HG02678 (cell line): ENCODE measurements around the gene SCG2.
"Not testable (repeated sequence)": the region's sequence is repeated elsewhere in the genome, so short reads cannot be mapped to it uniquely, and the experiment has no call there.

Experiments used
- ATAC-seq: cut with Tn5 transposase; IDR thresholded peaks from one replicate; pipeline ENCODE4 v1.9.1; 2021; ENCODE audit warnings: mild to moderate bottlenecking, moderate library complexity; ENCODE audit not compliant: unreplicated experiment

SCG2 gene

DNA sequence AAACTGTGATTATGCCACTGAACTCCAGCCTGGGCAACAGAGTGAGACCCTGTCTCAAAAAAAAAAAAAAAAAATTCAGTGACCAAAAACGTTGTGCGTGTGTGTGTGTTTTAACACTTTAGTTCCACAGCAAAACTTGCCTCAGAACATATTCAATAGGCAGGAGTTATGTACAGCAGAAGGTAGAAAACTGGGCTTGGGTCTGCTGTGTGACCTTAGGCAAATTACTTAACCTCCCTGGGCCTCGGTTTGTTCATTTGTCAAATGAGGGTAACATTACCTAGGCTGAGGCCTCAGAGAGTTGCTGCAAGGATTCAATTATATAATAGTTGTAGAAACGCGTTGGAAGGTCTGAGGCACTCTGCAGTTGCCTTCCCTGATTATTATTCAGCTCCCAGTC lies 10.3 kb upstream of the SCG2 start:
- ATAC-seq: no peak

GRCh38 chr2:223611061-223611460 lies 8.9 kb upstream of the SCG2 start:
- no peak for ATAC-seq

DNA sequence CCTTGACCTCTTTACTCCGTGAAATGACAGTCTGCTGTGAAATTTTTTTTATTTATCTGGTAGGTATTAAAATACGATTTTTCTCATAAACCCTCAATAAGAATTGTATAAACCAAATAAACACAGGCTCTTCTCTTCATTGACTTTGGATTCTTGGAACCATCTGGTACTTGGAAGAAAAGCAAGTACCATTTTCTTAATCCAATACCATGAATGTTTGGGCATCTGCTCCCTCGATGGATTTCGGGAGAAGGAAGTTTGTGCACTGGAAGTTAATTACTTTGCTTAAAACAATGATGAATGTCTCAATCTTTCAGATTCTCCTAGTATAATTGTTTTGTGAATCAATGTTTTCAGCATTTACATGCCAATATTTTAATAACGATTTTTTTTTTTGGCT lies 5.3 kb upstream of the SCG2 start:
- ATAC-seq: no peak

GRCh38 chr2:223606946-223607345 lies 4.8 kb upstream of the SCG2 start:
- no peak for ATAC-seq

GRCh38 chr2:223604231-223604630 lies 2.1 kb upstream of the SCG2 start:
- ATAC-seq: no peak

DNA sequence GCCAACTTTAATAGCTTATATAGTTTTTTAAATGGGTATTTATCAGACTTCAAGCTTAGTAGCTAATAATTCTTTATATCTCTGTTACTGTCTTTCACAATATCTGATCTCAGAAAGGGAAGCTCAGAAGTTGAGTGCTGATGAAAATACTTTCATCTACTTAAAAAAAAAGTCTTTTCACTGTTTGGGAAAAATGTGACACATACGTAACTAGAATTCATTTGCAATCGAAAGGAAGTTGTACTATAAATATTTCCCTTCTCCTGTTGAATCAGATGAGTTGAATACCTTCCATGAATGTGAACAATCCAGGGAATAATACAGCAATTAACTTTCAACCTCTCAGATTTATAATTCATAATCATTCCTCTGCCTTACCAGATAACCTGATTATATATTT lies 811 bp upstream of the SCG2 start:
- no peak for ATAC-seq

DNA sequence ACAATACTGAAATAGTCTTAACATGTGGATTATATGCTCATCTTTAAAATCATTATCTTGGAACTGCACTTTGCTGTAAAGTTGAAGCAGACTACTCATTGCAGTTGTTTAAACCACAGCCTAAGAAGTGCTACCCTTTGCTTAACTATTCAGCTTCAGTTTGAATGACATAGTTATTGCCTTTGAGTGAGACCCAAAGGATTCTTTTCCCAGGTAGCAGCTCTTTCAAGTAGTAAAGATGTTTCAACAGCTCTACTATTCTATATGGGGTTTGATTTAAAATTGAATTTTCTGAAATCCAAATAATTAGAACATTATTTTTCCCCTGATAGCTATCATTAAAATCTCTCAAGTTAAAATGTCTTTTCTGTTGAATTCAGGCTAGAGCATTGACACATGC lies 1.1 kb downstream of the SCG2 start:
- no peak for ATAC-seq

DNA sequence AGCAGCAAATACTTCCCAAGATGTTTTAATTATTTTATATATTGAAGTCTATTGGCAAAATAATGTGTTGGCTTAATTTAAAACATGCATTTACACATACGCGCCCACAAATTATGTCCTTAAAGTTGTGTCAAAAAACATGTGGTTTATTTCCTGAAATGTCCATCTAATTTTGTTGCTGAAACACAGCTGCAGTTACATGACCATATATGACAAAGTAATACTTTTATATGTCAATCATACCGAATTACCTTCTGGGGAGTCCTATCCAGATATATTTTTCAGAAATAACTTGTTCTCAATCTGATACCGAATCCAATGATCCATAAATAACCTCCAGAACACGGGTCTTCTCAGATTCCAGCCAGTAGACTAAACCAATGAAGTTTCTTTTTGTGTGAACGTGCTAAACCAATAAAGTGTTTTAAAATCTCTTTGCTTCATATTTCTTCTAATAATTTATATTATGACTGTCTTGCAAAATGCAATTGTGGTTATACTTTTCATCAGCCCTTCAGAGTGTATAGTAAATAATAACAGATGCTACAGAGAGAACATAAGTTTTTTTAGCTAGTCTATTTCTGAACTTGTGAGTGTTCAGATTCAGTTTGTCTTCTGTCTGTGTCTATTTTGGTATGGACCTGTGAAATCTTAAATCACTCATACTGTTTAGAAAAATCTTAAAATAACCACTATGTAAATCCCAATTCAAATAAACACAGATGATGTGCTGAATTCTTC lies 2.4 kb downstream of the SCG2 start:
- no peak for ATAC-seq

GRCh38 chr2:223598994-223599639 lies 3.0 kb downstream of the SCG2 start:
- ATAC-seq: no peak

GRCh38 chr2:223597076-223597475 lies 5.1 kb downstream of the SCG2 start:
- no peak for ATAC-seq

DNA sequence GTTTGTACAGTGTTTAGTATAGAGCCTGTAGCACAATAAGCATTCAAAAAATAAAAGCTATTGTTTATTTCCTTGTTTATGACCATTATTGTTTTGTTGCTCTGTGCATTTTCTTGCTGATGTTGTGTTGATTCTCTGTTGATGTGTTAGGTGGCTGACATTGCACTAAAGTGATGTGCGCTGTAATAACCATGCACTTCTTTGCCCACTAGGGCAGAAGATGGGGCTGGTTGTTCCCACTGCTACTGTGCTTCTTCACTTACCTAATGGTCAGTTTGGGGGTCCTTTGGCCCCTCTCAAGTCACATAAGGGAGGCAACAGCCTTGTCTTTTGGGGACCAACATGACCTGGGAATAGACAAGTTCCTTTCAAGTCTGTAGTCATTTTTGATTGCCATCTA lies 6.0 kb downstream of the SCG2 start:
- ATAC-seq: no peak

- ATAC-seq: no peak
Observed at GRCh38 chr2:223594831-223595230, 7.3 kb downstream of the SCG2 start.

- ATAC-seq: no peak
Observed at GRCh38 chr2:223594259-223594658, 7.9 kb downstream of the SCG2 start.

- ATAC-seq: not testable (repeated sequence)
Observed at GRCh38 chr2:223592689-223593088, 9.5 kb downstream of the SCG2 start.

- ATAC-seq: no peak
Observed at GRCh38 chr2:223591596-223591995, 10.6 kb downstream of the SCG2 start.

- ATAC-seq: no peak
Observed at GRCh38 chr2:223590964-223591363, 11.2 kb downstream of the SCG2 start.

DNA sequence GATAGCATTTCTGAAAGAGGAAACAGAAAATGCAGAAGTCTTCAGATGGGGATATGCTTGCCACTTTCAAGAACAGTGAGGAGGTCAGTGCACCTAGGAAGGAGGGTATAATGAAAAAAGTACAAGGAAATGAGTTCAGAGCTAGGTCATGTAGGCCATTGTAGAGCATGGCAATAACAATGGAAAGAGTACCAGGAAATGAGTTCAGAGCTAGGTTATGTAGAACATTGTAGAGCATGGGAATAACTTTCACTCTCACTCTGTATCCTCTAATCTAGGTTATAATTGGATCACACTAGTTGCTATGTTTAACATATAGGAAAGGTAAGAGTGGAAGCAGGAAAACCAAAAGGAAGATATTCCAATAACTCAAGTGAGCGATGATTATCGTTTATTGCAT lies 12.3 kb downstream of the SCG2 start:
- no peak for ATAC-seq

- no peak for ATAC-seq
Observed at GRCh38 chr2:223588251-223588650, 13.9 kb downstream of the SCG2 start.

GRCh38 chr2:223587301-223587700 lies 14.9 kb downstream of the SCG2 start:
- ATAC-seq: no peak

DNA sequence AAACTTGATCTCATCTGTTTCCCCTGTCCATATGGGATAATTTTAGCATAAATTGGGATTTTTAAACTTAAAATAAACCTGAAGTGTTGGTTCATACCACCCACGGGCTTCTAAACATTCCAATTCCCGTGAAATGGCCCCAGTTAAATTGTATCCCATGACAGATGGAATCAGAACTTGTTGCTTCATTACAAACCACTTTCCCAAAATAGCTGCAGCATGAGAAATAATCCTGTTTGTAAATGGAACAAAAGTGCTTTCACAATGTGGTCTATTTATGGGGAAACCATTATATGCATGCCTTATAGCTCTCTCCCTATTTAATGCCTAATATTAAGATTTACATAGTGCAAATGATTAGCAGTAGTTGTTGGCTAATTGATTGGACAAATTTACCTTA lies 15.9 kb downstream of the SCG2 start:
- ATAC-seq: no peak

DNA sequence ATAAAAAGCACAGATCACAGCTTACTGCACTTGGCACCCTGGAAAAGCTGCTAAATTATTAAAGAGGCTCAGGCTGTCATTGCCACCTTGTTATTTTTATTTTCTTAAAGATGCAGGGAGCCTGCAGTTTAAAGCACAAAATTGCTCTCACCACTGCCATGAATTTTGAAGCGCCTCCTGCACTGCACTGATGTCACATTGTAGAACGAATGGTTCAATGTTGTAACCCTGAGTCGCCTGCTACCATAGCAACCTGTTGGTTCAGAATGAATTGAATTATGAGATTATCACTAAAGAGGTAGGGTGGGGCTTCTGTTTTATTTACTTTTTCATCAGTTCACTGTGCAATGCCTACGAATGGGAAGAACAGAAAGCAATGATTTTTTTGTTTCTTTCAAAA lies 16.5 kb downstream of the SCG2 start:
- no peak for ATAC-seq

DNA sequence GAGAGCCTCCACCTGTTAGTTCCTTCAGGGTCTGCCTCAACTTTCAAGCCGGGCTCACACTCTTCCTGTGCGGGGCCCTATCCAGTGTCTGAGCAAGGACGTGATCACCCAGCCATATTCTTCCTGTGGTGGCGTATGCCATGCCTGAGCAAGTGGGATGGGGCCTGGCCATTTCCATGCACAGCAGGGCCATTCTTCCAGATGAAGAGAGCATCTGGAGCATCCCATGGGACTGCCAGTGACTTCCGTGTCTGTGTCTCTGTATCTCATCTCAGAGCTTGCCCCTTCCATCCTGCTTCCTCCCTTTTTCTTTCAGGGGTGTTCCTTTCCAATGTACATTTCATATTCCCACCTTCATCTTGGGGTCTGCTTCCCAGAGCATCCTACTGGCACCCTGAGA lies 20.2 kb downstream of the SCG2 start:
- ATAC-seq: no peak

GRCh38 chr2:223580951-223581350 lies 21.2 kb downstream of the SCG2 start:
- ATAC-seq: no peak
